SK-N-SH (cell line): Measurements from ENCODE around the gene RELN. TPM values are rescaled to one million over a fixed set of nuclear protein-coding genes. Genes with fewer than 3 reads are reported as not detected.

Source experiments
- CTCF ChIP-seq: fragments of 200-600 bp; sonication (generic); IDR thresholded peaks from 2 replicates; pipeline ENCODE4 v1.6.1; 2017; ENCODE audit warnings: antibody characterized with exemption, mild to moderate bottlenecking, moderate library complexity
- FOSL2 ChIP-seq: IDR thresholded peaks from 2 replicates; pipeline ENCODE4 v1.4.0; 2012; ENCODE audit warnings: low read depth, mild to moderate bottlenecking, moderate library complexity, borderline replicate concordance
- FOXJ3 ChIP-seq: sonication (generic); formaldehyde crosslinking; IDR thresholded peaks from 2 replicates; pipeline ENCODE4 v1.5.1; 2020; ENCODE audit warnings: mild to moderate bottlenecking, missing genetic modification reagents
- JUND ChIP-seq: IDR thresholded peaks from 2 replicates; pipeline ENCODE4 v1.4.0; 2012
- MAX ChIP-seq: IDR thresholded peaks from 2 replicates; pipeline ENCODE4 v1.4.0; 2012; ENCODE audit warnings: low read depth
- NFIC ChIP-seq: IDR thresholded peaks from 2 replicates; pipeline ENCODE4 v1.4.0; 2012; ENCODE audit warnings: borderline replicate concordance
- RCOR1 ChIP-seq: fragments of 150-350 bp; IDR thresholded peaks from 2 replicates; pipeline ENCODE4 v1.6.1; 2017; ENCODE audit warnings: antibody characterized with exemption, low read length
- REST ChIP-seq: IDR thresholded peaks from 2 replicates; pipeline ENCODE4 v1.6.1; 2012; ENCODE audit warnings: mild to moderate bottlenecking, low read depth, low read length, moderate library complexity
- RFX5 ChIP-seq: IDR thresholded peaks from 2 replicates; pipeline ENCODE4 v1.6.1; 2012; ENCODE audit warnings: mild to moderate bottlenecking, improper control_type of control experiment, low read length
- RXRA ChIP-seq: IDR thresholded peaks from 2 replicates; pipeline ENCODE4 v1.4.0; 2012; ENCODE audit warnings: low read depth, mild to moderate bottlenecking, borderline replicate concordance
- SIN3A ChIP-seq: IDR thresholded peaks from 2 replicates; pipeline ENCODE4 v1.6.1; 2012; ENCODE audit warnings: low read depth, mild to moderate bottlenecking, low read length, moderate library complexity, borderline replicate concordance
- SMC3 ChIP-seq: IDR thresholded peaks from 2 replicates; pipeline ENCODE4 v1.6.1; 2012; ENCODE audit warnings: low read depth, low read length, improper control_type of control experiment
- TCF12 ChIP-seq: IDR thresholded peaks from 2 replicates; pipeline ENCODE4 v1.4.0; 2012
- TEAD4 ChIP-seq: IDR thresholded peaks from 2 replicates; pipeline ENCODE4 v1.4.0; 2012; ENCODE audit warnings: mild to moderate bottlenecking, borderline replicate concordance; ENCODE audit not compliant: insufficient read depth
- USF1 ChIP-seq: IDR thresholded peaks from 2 replicates; pipeline ENCODE4 v1.4.0; 2012; ENCODE audit warnings: low read depth, borderline replicate concordance
- YY1 ChIP-seq: IDR thresholded peaks from 2 replicates; pipeline ENCODE4 v1.4.0; 2012; ENCODE audit warnings: low read depth, mild to moderate bottlenecking
- ZBTB33 ChIP-seq: IDR thresholded peaks from 2 replicates; pipeline ENCODE4 v1.4.0; 2012; ENCODE audit warnings: low read depth, borderline replicate concordance
- polyA plus RNA-seq, 3 experiments: library from polyadenylated mRNA; depleted of rRNA; stranded (reverse); fragments of >200 nt; gene quantifications; 2 replicates each; pipeline ENCODE4 v1.2.3, GENCODE V29; 2012

RELN gene
- polyA plus RNA-seq, 1 of the 3 experiments (the other 2 are of a cell fraction) = 0.02 TPM

- no peak for TF ChIP-seq ZBTB33
- no peak for TF ChIP-seq RFX5
- TF ChIP-seq USF1 = no peak
- TF ChIP-seq FOXJ3 (CRISPR knock-in tag) = no peak
- TF ChIP-seq RXRA = no peak
- TF ChIP-seq SMC3 = no peak
- TF ChIP-seq NFIC = no peak
- peak; percentile 43; the same call in 1 of the 2 replicates for TF ChIP-seq TEAD4
- no peak for TF ChIP-seq YY1
- TF ChIP-seq RCOR1 = no peak
- TF ChIP-seq CTCF = no peak
- peak; percentile 58 for TF ChIP-seq JUND
- no peak for TF ChIP-seq MAX
- TF ChIP-seq REST = no peak
- TF ChIP-seq TCF12 = no peak
- no peak for TF ChIP-seq SIN3A
- peak; percentile 39; the same call in 1 of the 2 replicates for TF ChIP-seq FOSL2
- TF ChIP-seq, all 33 proteins: peak for 5
Measured at GRCh38 chr7:103735377-103735776, 254.1 kb downstream of the RELN start (continued).
